Measurements from ENCODE around the gene TMEM81. TPM values are rescaled to one million over a fixed set of nuclear protein-coding genes. Genes with fewer than 3 reads are reported as not detected.

The TMEM81 gene
- polyA plus RNA-seq, 2 of the 4 experiments (the other 2 are of a cell fraction) = 2.2 to 4.3 TPM

DNA sequence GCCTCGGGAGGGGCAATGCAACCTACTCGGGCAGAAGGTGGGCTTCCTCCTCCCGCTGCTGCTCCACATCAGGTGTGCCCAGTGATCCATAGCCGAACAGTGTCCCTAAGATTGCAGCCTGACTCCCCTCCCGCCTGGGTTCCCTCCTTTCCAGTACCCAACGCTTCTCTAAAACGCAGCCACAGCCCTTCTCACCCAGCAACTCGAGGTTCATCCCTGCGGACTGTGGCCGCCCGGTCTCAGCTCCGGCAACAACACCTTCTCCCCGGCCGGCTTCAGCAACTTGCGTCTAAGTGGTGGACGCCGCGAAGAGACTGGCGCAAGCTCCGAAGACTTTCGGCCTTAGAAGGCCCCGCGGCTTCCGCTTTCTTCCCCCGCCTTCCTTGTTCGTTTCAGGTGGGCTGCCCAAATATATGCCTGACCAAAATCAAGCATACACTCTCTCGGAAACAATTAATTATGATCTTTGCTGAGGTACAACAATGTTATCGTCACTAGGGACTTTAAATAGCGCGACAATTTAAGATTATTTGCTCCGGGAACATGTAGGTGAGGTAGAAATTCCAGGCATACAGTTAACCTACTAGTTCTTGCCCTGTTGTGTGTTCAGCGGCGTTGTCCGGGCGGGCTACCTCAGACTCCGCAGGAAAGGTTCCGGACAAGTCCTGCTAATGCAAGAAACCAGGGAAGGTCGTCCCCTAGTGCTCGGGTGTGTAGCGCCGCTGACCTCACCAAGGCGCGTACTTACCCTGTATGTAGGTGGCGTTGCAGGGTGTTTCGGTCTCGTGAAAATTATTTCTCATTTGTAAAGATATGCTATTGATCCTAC lies 37.6 kb upstream of the TMEM81 start, which contains the start of gene RBBP5 (continued):
- TF ChIP-seq, protein P1, sequence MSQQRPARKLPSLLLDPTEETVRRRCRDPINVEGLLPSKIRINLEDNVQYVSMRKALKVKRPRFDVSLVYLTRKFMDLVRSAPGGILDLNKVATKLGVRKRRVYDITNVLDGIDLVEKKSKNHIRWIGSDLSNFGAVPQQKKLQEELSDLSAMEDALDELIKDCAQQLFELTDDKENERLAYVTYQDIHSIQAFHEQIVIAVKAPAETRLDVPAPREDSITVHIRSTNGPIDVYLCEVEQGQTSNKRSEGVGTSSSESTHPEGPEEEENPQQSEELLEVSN (IDR thresholded peaks at IDR 0.05; ENCODE audit: borderline replicate concordance, low read depth) = peak; percentile 59; the same call in 1 of the 2 replicates
- TF ChIP-seq TFCP2L1 (CRISPR knock-in tag; IDR thresholded peaks at IDR 0.05) = no peak
- TF ChIP-seq, protein P2, sequence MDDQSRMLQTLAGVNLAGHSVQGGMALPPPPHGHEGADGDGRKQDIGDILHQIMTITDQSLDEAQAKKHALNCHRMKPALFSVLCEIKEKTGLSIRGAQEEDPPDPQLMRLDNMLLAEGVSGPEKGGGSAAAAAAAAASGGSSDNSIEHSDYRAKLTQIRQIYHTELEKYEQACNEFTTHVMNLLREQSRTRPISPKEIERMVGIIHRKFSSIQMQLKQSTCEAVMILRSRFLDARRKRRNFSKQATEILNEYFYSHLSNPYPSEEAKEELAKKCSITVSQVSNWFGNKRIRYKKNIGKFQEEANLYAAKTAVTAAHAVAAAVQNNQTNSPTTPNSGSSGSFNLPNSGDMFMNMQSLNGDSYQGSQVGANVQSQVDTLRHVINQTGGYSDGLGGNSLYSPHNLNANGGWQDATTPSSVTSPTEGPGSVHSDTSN (IDR thresholded peaks at IDR 0.05) = peak; percentile 78; the same call in 1 of the 2 replicates
- TF ChIP-seq RCOR1 (IDR thresholded peaks at IDR 0.05; ENCODE audit: low read depth, low read length) = no peak
- TF ChIP-seq KDM1A (IDR thresholded peaks at IDR 0.05; ENCODE audit: low read depth) = no peak

DNA sequence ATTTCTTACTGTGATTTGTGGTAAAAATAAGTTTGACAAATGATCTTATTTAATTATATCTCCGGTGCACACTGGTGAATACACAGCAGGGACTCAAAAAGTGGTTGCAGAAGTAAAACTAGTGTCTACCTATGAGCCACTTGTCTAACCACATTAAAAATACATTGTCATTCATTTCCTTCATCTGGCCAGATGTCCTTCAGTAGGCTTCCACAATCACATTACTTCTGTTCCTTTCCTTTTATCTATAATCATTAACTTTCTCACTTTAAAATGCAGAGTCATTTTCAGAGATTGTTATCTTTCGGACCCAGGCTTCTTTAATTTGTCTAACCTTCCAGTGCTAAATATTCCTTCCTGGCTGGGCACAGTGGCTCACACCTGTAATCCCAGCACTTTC lies 34.5 kb upstream of the TMEM81 start:
- Histone ChIP-seq H3K4me3 (no peak overlapping the region), H3K9me3 (no peaks in the 10 kb centered on the region), H3K4me1 (peaks cover 21% of the 10 kb centered on the region), H3K27ac (no peak overlapping the region), H3K4me2 (no peak overlapping the region)
- FAIRE-seq (no peak), DNase-seq (ENCODE audit: low read depth in 1 of 2, low spot score in 1 of 2) (no peak), ATAC-seq (no peak)
- no peak for TF ChIP-seq HEYL (CRISPR knock-in tag; IDR thresholded peaks at IDR 0.05)
- no peak for TF ChIP-seq ESRRA (IDR thresholded peaks at IDR 0.05; ENCODE audit: borderline replicate concordance, low read length)
- TF ChIP-seq HDAC2 (IDR thresholded peaks at IDR 0.05) = no peak
- TF ChIP-seq POLR2A (IDR thresholded peaks at IDR 0.05; ENCODE audit: low read length) = no peak
- no peak for TF ChIP-seq RAD21 (conservative IDR thresholded peaks at IDR 0.05 in 1 of 2, IDR thresholded peaks at IDR 0.05 in 1 of 2)
- TF ChIP-seq POLR2AphosphoS2 (conservative IDR thresholded peaks at IDR 0.05; ENCODE audit: low read length) = no peak
- no peak for TF ChIP-seq TFCP2L1 (CRISPR knock-in tag; IDR thresholded peaks at IDR 0.05)
- TF ChIP-seq CBX8 (IDR thresholded peaks at IDR 0.05) = no peak
- no peak for TF ChIP-seq JUN (IDR thresholded peaks at IDR 0.05)
- 93% methylated on average over 2 of the region's 2 CpGs for whole genome bisulfite sequencing (ENCODE audit: missing lambda C conversion rate)
- POLR2A ChIA-PET = no interaction called here
- CTCF ChIA-PET = interaction anchor here (1.6 to 5.9 kb wide), 2 partner anchors 9 to 137 kb away, joined by 4 to 46 read pairs; no protein-coding TSS in a partner anchor

DNA sequence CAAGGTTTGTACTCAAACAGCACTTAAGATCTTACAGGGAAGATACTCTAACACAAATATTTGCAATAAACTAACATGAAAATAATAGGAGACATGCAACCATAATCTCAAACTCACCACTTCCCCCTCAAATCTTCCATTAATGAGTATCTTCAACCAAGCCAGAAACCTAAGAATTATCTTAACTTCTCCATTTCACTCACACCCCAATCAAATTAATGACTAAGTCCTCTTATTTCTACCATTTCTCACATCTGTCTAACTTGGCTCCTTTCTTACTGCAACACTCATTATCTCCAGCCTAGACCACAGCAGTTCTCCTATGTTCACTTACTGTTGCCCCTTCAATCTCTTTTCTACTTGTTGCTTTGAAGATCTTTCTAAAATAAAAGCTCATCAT lies 27.1 kb upstream of the TMEM81 start:
- Histone ChIP-seq H3K4me1 (no peaks in the 10 kb centered on the region), H3K4me3 (no peak overlapping the region), H3K9me3 (no peaks in the 10 kb centered on the region), H3K27ac (no peak overlapping the region), H3K4me2 (no peak overlapping the region)
- CTCF ChIA-PET = interaction anchor here (0.9 to 5.5 kb wide), 4 partner anchors 10 to 145 kb away, joined by 3 to 31 read pairs (median 6); partner anchors contain the start of gene RBBP5
- ATAC-seq = no peak
- POLR2A ChIA-PET = no interaction called here
- no peak for DNase-seq (ENCODE audit: low read depth in 1 of 2, low spot score in 1 of 2)
- TF ChIP-seq CBX8 (IDR thresholded peaks at IDR 0.05) (no peak), NFE2L2 (conservative IDR thresholded peaks at IDR 0.05; ENCODE audit: low read length) (no peak), NR3C1 (IDR thresholded peaks at IDR 0.05) (no peak), BHLHE40 (IDR thresholded peaks at IDR 0.05; ENCODE audit: low read depth, low read length) (no peak), ZNF302 (CRISPR knock-in tag; IDR thresholded peaks at IDR 0.05) (no peak), HDAC2 (IDR thresholded peaks at IDR 0.05) (no peak), KDM5A (IDR thresholded peaks at IDR 0.05) (no peak), TP53 (CRISPR knock-in tag; IDR thresholded peaks at IDR 0.05) (no peak)
- TF ChIP-seq, protein P3, sequence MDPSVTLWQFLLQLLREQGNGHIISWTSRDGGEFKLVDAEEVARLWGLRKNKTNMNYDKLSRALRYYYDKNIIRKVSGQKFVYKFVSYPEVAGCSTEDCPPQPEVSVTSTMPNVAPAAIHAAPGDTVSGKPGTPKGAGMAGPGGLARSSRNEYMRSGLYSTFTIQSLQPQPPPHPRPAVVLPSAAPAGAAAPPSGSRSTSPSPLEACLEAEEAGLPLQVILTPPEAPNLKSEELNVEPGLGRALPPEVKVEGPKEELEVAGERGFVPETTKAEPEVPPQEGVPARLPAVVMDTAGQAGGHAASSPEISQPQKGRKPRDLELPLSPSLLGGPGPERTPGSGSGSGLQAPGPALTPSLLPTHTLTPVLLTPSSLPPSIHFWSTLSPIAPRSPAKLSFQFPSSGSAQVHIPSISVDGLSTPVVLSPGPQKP (IDR thresholded peaks at IDR 0.05; ENCODE audit: low read depth, low read length) = no peak
- no peak for FAIRE-seq

All from A549 (cell line).